DMS79 (cell line): Measurements from ENCODE around the gene DNAJC24.
"Not testable (repeated sequence)": the region's sequence is repeated elsewhere in the genome, so short reads cannot be mapped to it uniquely, and the experiment has no call there.

Experiments used
- DNase-seq: peaks from one replicate; lab custom pipeline; 2025; lab: John Stamatoyannopoulos, UW

The DNAJC24 gene, protein sequence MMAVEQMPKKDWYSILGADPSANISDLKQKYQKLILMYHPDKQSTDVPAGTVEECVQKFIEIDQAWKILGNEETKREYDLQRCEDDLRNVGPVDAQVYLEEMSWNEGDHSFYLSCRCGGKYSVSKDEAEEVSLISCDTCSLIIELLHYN

DNA sequence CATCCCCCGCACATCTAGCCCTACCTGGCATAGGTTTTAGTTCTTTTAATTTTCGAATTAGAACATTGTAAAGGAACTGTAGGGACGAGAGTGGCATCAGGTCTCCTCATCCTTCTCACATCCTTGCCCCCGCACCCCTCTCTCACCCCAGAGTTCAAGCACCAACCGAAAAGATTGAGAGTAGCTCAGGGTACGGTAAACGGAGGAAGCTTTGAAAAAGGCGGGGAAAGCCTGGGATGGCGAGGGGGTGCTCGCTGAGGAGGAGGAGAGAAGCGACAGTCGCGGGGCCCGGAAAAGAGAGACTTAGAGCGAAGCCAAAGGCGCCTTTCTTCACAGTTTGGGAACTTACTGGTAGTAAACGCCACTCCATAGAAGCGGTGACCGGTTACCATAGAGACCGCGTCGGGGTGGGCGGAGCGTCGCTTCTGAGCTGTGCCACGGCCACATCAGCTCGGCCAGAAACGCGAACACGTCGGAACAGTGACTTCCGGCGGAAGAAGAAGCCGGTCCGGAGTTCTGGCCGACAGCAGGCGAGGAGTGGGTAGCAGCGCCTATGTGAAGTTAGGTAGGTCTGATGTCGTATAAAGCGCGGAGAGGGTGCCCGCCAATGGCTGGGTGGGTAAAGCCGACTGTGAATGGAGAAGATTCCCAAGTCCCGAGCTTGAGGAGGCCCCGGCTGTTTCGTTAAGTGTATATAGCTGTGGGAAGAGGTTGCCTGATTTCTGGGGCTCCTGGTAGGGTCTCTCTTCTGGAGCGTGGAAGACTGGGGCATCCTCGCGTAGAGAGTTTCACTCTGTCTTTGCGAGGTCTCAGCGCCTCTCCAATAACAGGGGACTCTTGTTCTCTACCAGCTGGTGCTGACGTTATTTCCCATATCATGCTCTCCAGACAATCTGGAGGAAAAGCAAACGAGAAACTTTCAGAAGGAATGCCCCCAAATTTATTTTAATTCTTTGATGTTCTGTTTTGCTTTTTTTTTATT, at the start of gene DNAJC24, which contains the start of gene DCDC1:
TSS of gene DNAJC24 (plus strand) at position 513 of the 982 bp plus-strand sequence. CDS start 889 bp downstream, outside the sequence.
TSS of gene DCDC1 (minus strand) at position 392 of the 982 bp plus-strand sequence. CDS start 41,459 bp downstream, outside the sequence.
- peak; percentile 93 for DNase-seq

DNA sequence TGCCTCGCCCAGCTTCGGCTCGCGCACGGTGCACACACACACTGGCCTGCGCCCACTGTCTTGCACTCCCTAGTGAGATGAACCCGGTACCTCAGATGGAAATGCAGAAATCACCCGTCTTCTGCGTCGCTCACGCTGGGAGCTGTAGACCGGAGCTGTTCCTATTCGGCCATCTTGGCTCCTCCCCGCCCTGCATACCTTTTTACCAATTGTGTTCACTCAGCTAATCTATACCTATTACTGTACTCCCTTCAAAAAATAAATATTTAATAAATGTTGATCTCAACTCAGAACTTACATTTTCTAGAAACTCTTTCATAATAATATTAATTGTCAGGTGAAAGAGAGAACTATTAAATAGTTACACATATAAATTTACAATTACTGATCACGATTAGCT, 48.2 kb upstream of the DNAJC24 start:
- not testable (repeated sequence) for DNase-seq

DNA sequence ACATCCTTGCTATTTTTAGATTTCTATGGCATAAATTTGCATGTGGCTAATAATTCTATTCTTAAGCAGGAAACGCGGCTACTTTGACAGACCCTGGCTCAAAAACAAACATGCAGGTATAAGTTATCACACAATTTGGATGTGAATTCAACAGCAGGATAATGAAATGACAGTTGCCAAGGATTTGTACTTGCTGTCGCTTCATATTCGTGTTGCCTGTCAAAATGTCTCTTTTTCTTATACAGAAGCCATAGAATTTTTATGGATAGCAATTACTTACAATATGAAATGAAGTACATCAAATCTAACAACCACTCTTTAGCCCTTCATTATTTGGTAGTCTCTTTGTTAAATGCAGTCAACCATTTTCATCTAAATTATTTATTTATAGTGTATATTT, 46.5 kb upstream of the DNAJC24 start:
- no peak for DNase-seq

DNA sequence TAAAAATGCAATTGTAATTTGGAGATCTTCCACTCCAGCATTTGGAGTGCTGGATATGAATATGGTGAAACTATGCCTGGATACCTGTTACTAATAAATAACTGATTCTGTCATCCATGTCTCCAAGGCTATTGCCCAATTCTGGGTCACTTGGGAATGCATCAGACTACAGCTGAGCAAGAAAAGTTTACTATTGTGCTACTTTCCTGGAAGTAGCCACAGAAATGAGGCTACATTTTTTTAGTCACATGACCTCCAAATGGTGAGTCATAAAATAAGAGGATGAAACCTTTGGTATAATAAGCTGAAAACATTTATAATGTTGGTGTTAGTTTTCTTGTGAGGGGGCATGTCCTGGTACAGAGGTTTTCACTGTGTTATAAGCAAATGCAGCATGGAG, 44.5 kb upstream of the DNAJC24 start:
- no peak for DNase-seq

DNA sequence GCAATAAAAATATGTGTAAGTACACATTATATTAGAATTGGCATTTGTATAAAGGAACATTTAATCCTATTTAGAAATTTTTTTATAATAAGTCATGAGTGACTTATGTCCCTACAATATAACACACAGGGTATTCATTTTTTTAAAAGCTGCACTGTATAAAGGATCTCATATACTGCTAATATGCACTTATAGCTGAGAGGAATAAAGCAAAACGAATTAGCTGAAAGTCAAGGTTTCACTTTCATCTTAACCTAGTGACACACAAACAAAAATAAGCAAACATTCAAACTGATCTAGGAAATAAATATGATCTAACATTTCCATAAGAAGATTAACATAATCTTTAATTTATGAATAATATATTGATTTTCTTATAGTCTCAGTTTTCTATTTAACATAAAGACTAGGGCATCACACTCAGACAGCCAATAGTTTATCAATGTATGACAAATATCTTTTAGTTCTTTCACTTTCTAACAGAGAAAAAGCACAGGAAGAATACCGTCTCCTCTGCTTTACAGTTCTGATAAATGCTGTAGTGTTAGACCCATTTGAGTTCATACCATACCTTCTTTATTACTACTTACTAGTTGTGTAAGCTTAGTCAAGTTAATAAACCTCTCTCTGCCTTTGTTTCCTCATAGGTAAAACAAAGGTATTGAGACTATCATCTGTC, 43.1 kb upstream of the DNAJC24 start:
- DNase-seq, result no peak

DNA sequence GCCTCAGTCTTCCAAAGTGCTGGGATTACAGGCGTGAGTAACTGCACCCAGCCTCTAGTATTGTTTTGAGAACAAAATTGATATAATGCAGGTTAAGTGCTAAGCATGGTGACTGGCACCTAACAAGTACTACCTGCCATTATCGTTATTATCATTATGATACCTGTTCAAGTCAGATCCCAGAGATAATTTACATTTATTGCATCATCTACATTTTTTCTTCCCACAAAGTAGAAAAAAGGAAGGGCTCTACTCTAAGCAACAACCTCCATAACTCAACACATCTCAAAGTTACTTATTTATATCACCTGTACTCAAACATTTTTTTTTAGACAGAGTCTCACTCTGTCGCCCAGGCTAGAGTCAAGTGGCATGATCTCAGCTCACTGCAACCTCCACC, 42.2 kb upstream of the DNAJC24 start:
- DNase-seq, result no peak

DNA sequence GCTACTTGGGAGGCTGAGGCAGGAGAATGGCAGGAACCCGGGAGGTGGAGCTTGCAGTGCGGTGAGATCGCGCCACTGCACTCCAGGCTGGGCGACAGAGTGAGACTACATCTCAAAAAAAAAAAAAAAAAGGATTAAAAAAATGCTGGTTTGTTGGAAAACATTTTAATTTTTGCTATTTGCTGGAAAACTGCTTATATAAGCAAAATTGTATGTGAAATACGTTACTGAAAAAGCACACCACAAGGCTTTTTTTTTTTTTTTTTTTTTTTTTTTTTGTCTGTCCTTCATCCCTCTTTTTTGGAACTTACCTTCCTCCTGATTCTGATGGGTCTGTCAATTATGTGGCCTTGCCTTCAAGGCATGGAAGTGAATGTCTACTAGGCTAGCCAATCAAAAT, 41.0 kb upstream of the DNAJC24 start:
- DNase-seq, result no peak

DNA sequence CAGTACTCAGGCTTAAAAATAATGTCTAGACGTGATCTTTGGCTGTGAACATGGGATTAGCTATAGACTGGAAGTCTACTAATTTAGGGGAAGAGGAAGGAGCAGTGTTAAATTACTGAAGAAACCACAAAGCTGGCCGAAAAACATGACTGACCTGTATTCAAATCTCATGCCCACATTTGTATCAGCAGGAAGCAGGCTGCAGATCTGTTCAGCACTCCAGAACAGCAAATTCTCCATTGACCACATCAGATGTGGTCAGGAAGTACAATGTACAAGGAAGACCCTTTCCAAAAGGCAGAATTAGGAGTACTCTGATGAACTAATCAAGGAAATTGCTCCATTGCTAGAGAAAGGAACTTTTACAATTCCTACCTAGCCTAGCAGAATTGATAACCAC, 31.9 kb upstream of the DNAJC24 start:
- DNase-seq, result no peak

DNA sequence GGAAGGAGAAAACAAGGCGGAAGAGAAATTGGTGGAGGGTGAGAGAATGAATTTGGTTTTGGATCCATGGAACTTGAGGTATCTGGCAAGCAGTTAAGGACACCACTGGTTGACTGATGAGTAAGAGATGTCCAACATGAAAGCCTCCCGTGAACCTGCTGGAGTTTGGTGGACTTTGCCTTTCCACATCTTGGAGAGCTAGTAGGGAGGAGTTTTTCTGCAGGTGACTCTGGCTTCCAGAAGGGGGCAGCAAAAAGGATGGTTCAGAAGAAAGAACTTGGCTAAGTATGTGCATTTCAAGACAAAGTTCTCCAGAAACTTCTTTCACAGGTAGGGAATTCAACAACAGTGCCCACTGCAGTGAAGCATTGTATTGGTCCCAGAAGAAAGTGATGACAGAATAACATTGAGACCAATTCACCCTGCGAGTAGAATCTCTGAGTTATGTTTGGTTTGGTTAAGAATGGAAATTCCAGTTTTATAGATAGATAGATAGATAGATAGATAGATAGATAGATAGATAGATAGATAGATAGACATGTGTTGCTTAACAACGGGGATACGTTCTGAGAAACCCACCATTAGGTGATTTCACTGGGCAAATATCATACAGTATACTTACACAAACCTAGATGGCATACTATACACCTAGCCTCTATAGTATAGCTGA, 28.6 kb upstream of the DNAJC24 start:
- no peak for DNase-seq

DNA sequence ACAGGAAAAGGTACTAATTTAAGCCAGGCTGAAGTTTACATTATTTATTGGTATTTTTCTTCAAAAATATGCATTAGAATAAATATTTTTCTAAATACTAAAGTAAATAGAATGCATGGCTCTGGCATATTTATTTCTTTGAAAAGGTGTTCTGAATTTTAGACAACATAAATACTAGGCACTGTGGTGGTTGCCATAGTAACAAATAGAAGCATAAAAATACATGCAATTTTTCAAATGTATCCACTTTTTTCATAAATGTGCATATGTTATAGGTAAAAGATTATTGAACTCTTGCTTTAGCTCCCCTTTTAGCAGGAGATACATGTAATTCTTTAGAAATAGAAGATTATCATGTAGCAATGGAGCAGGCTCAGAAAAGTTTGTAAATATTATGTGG, 18.5 kb upstream of the DNAJC24 start:
- DNase-seq, result no peak

DNA sequence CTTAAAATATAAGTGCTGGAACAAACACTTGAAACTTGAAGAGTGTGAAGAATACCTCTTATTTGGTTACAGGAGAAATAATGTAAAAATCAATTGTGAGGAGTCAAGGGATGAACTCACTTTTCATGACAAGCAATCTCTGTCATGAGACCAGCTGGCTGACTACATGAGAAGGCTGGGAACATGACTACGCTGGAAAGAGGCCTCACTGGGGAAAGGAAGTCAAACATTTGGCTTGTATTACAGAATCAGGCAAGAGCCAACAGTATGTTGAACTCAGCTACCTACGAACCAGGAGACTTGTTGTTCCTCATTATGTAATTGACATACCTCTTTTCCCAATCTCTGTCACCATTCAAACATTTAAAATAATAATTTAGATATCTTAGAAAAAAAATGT, 14.5 kb upstream of the DNAJC24 start:
- DNase-seq, result peak; percentile 53

DNA sequence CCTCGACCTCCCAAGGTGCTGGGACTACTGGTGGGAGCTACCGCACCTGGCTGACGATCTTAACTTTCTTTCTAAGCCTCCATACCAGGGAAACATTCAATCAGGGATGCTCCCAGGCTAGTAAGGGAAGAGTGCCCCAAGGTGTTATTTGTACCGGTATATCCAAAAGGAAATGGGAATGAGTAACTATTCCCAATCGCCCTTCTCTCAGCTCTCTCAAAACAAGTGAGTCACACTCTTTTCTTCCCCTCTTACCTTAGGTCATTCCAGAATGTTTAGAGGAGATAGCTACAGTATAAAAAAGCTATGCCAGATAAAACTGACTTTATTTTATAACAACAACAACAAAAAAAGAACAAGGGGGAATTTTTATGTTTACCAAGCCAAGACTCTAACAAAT, 13.8 kb upstream of the DNAJC24 start:
- no peak for DNase-seq

DNA sequence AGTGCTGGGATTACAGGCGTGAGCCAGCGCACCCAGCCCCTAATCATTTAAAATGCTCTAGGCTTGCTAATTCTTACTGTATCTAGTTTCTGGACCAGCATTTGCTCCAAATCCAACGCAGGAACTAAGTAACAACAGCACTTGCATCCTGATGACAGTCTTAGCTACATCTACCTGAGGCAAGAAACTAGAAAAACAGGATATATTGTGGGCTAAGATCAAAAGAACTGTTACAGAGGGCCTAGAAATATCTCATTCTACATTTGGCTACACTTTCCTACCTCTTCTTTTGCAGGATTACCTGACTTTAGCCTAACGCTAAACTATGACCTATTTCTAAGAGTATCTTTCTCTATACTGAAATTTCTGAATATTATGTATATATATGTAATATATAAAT, 7.9 kb upstream of the DNAJC24 start:
- DNase-seq, result no peak

DNA sequence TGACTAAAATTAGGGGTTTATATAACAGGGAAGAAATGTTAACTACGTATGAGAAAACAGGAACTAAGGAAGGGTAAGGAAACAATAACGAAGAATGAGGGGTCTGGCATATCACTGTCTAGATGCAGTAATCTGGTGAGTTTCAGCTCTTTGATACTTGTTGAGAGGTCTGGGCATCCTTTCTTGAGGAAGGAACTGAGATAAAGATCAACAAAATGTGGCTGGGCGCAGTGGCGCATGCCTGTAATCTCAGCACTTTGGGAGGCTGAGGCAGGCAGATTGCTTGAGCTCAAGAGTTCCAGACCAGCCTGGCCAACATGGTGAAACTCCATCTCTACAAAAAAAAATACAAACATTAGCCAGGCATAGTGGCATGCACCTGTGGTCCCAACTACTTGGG, 2.9 kb upstream of the DNAJC24 start:
- no peak for DNase-seq

DNA sequence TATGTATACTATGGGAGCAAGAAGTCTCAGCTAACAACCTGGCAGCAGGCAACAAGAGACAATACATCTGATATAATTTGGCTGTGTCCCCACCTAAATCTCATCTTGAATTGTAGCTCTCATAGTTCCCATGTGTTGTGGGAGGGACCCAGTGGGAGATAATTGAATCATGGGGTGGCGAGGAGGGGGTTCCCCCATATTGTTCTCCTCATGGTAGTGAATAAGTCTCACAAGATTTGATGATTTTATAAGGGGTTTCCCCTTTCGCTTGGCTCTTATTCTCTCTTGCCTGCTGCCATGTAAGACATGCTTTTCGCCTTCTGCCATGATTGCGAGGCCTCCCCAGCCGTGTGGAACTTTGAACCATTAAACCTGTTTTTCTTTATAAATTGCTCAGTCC, 6.2 kb downstream of the DNAJC24 start:
- no peak for DNase-seq

DNA sequence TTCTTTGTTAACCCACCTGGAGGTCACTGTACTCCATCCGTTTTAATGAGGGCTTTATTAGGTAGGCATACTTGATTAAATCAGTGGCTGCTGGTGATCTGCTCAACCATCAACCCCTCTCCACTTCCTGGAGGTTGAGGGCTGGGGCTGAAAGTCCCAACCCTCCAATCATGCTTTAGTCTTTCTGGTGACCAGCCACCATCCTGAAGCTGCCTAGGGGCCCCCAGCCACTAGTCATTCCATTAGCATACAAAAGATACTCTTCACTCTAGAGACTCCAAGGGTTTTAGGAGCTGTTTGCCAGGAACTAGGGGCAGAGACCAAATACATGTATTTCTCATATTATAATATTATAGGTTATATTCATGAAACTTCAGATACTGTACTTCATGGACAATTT, 13.5 kb downstream of the DNAJC24 start:
- no peak for DNase-seq

DNA sequence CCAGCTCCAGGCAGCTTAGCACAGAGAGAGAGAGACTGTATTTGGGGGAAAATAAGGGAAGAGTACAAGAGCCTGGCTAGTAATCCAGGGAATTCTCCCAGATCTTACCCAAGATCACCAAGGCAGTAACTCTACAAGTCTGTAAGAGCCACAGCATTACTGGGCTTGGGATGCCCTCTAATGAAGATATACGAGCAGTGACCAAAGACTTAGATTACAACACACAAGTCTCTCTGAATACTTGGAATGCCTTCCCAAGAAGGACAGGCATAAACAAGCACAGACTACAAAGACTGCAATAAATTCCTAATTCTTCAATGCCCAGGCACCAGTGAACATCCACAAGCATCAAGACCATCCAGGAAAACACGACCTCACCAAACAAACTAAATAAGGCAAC, 17.7 kb downstream of the DNAJC24 start:
- no peak for DNase-seq

DNA sequence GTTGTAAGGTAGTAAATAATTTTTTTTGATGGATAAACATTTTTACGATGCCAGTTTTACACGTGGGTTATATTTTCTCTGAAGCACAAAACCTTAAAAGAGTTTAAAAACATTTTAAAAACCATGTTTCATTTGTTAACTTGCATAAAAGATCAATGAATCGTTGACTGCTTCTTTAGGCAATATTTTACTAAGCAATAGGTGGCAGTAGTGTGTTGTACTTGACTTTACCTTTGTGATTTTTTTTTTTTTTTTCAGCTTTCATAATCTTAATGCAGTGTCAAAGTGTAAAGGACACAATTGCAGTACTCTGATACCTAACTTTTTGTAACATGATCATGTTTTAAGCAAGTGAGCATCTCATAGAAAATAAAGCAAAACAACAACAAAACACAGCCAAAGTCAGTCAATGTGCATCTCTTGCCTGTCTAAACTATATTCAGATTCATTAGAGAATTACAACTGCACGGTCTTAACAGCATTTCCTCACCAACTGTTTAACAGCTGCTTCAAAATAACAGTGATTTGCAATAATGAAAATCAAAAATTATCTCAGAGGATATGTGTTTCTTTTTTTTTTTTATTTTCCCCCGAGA, 27.7 kb downstream of the DNAJC24 start:
- DNase-seq, result peak; percentile 7

DNA sequence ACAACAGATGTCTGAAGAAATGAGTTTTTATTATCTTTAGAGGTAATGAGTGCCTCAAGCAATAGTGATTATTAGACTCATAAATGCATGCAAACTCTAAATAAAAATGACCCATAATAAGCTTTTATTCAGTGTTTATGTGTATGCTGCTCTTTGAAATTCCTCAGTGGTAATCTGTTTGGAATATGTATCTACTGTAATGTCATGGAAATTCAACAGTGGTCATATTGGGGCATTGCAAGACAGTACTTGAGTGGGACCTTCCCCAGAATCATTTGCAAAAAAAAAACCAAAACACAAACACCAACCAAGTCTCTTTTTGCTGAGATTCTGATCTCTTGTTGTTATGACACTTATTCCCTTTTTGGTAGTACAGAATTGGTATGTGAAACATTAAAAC, 35.0 kb downstream of the DNAJC24 start:
- DNase-seq, result no peak

DNA sequence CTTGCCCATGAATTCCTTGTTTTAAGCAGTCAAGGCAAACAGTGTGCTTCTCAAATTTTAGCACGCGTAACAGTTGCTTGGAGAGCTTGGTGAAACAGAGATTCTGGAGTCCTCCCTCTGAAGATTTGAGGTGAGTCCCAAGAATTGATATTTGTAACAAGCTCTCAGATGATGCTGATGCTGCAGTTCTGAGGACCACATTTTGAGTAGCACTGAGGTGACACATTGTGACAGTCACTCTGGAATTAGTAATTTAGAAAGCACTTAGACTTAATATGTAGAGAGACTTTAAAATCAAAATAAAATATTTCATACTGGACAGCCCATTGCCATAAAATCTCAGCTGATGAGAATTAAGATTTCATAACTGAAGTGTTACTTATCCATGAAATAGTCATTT, 38.5 kb downstream of the DNAJC24 start:
- no peak for DNase-seq

DNA sequence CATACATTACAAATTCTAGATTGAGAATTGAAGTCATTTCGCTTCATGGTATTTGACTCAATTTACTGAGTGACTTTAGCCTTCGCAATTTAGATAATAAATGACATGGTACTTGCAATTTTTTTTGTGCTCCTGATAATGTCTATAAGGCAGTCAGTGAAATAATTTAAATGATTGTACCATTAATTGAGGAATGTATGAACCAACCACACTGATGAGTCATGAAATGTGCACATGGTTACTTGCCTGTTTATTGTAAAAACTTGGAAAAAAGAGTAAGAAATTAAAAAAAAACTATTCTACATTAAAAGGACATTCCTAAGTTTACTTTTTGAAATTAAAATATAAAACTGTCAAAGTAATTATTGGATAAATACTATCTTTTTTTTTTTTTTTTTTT, 43.3 kb downstream of the DNAJC24 start:
- DNase-seq, result no peak

DNA sequence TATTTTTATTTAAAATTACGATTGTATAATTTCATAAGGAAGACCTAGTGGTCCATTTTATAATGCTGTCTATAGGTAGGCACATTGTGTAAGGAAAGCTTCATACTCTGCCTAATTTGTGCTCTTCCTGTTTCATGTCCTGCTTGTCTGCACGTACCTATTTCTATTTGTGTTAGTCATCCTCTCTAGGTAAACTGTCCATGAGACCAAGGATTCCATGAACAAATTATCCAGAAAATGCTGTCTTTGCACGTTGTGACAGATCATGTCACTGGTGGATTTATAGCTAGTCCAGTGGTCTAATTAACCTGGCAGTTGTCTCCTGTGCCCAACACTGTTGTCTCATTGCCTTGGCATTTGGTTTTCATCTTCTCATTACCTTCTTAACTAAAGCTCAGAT, 44.7 kb downstream of the DNAJC24 start:
- DNase-seq, result no peak
